Measurements from ENCODE around the gene KRT35. TPM values are rescaled to one million over a fixed set of nuclear protein-coding genes. Genes with fewer than 3 reads are reported as not detected.

KRT35 gene
- polyA plus RNA-seq, 3 donors from 2014 or later: not detected

DNA sequence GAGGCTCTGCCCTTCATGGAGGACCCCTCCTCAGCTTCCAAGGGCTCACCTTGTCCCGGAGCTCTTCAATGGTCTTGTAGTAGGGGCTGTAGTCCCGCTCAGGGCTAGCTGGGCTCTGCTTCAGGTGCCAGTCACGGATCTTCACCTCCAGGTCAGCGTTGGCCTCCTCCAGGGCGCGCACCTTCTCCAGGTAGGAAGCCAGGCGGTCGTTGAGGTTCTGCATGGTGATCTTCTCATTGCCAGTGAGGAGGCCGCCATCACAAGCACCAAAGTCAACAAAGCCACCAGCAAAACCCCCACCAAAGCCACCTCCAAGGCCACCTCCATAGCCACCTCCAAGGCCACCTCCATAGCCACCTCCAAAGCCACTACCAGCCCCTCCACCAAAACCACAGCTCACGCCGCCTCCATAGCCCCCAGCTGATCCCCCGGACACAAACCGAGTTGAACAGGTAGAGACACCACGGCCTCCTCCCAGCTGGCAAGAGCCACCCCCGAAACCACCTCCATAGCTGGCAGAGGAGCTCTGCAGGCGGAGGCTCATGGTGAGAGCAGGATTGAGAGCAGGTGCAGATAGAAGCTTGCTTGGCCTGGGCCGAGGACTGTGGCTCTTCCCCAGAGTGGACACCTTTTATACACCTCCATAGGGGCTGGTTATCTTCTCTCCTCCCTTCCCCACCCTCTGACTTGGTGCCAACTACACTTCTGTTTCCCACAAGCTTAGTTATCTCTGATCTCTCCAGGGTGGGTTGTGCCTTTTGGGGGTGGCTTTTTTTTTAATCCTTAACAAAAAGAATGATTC is 24.3 kb upstream of the KRT35 start, which contains the start of gene KRT13:
TSS of gene KRT13 (minus strand) at position 606 of the 802 bp plus-strand sequence. CDS start at position 544, 62 bp downstream.
- H3K4me1 Mint-ChIP-seq: no peaks in the 10 kb centered on the region
- H3K4me3 Mint-ChIP-seq: no peak within 1 kb of the TSS
- no peak for DNase-seq
- no peak within 1 kb of the TSS for H3K27ac Mint-ChIP-seq
- peaks cover 0 to 5% (median 4%) of the 10 kb centered on the region in 3 donors for H3K27me3 Mint-ChIP-seq (ENCODE audit: low read depth in 3 of 3)
- no peaks in the 10 kb centered on the region for H3K36me3 Mint-ChIP-seq
- no peaks in the 10 kb centered on the region for H3K9me3 Mint-ChIP-seq

DNA sequence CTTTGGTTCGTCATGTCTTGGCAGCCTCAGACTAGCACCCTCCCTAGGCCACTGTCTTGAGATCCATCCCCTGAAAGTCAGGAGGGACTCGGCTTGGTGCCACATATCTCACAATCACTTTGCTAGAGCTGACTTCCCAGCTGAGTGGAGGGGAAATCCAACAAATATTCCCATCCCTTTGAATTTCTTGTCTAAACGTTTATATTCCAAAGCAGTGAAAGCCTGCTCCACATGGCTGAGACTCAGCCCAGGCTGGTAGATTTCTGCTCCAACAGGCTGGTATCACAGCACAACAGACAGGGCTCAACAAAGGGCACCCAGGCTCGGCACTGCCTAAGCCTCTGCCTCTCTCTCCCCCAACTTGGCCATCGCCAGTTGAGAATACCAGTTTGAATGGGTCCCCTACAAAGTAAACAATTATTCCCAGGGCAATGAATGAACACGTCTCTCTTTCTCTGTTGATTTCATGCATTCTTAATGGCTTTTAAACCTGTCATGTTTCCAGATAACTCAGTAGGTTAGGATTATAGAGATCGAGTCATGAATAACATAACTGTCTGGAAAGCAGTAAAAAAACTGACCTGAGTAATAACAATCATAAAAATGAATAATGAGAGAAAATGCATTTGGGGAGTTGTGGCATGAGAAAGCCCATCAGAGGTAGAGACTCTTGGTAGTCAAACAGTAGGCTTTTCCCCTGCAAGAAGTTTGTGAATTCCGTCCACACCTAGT is 23.5 kb upstream of the KRT35 start:
- DNase-seq: no peak
- Mint-ChIP-seq H3K4me1 (no peaks in the 10 kb centered on the region), H3K27me3 (ENCODE audit: low read depth in 3 of 3) (peaks cover 0 to 5% (median 4%) of the 10 kb centered on the region in 3 donors), H3K27ac (no peak overlapping the region), H3K36me3 (no peaks in the 10 kb centered on the region), H3K9me3 (no peaks in the 10 kb centered on the region), H3K4me3 (no peak overlapping the region)

DNA sequence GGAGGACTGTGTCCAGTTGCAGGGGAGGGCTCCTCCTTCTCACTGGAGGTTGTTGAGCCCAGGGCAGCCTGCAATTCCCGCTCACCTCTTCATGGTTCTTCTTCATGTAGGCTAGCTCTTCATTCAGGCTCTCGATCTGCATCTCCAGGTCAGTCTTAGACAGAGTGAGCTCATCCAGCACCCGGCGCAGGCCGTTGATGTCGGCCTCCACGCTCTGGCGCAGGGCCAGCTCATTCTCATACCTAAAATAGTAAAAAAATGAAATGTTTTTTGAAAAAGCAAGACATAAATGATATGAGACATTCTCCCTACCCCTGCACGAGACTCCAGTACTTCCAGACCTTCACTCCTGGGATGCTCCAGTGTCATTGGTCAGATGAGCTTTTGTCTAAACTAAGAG is 22.3 kb upstream of the KRT35 start:
- H3K4me3 Mint-ChIP-seq: no peak overlapping the region
- H3K27me3 Mint-ChIP-seq (ENCODE audit: low read depth in 3 of 3): peaks cover 0 to 5% (median 4%) of the 10 kb centered on the region in 3 donors
- H3K36me3 Mint-ChIP-seq: no peaks in the 10 kb centered on the region
- H3K4me1 Mint-ChIP-seq: no peaks in the 10 kb centered on the region
- no peak overlapping the region for H3K27ac Mint-ChIP-seq
- no peaks in the 10 kb centered on the region for H3K9me3 Mint-ChIP-seq
- DNase-seq: no peak

DNA sequence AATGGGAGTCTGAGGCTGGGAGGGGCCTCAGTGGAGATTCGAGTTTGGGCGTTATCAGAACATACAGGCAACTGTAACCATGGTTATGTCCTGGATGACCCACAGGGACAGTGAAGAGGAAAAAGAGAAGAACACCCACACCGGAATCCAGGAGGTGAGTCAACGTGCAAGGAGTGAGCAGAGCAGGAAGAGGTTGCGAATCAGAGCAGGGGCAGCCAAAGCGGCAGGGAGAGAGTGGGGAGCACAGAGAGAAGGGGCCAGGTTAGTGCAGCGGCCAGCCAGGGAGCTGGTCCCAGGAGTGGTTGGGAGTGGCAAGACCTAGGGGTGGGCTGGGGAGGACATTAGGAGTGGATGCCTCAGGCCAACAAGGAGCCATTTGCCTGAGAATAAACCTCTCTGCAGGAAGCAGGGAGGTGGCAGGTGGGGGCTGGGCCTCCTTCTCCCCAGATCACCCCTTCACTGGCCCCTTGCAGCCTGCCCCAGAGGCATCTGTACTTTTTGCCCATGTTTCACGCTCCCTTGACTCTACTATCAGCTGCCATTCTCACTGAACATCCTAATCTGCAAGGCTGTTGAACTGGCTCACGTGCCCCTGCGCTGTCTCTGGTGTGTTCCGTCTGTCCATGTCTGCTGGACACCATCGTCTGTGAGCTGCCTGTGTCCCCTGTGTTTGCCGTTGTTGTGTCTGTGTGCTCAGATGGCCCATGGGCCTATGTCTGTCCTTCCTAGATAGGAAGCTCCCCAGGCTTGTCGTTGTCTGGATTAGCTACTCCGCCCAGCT is 19.4 kb upstream of the KRT35 start:
- DNase-seq: no peak
- H3K27me3 Mint-ChIP-seq (ENCODE audit: low read depth in 3 of 3): peaks cover 0 to 7% (median 0%) of the 10 kb centered on the region in 3 donors
- H3K9me3 Mint-ChIP-seq: no peaks in the 10 kb centered on the region
- peaks cover 0 to 2% of the 10 kb centered on the region in 2 donors for H3K4me1 Mint-ChIP-seq
- H3K27ac Mint-ChIP-seq: no peak overlapping the region
- H3K4me3 Mint-ChIP-seq: no peak overlapping the region
- no peaks in the 10 kb centered on the region for H3K36me3 Mint-ChIP-seq

GRCh38 chr17:41499714-41500113 is 18.8 kb upstream of the KRT35 start:
- Mint-ChIP-seq H3K27me3 (ENCODE audit: low read depth in 3 of 3) (peaks cover 0 to 4% (median 0%) of the 10 kb centered on the region in 3 donors), H3K9me3 (no peaks in the 10 kb centered on the region), H3K4me1 (peaks cover 0 to 2% of the 10 kb centered on the region in 2 donors), H3K27ac (no peak overlapping the region), H3K4me3 (no peak overlapping the region), H3K36me3 (no peaks in the 10 kb centered on the region)
- no peak for DNase-seq

GRCh38 chr17:41498276-41498675 is 17.3 kb upstream of the KRT35 start:
- Mint-ChIP-seq H3K27ac (no peak overlapping the region), H3K4me1 (peaks cover 0 to 2% of the 10 kb centered on the region in 2 donors), H3K4me3 (no peak overlapping the region), H3K36me3 (no peaks in the 10 kb centered on the region), H3K9me3 (no peaks in the 10 kb centered on the region), H3K27me3 (ENCODE audit: low read depth in 3 of 3) (peaks cover 0 to 4% (median 1%) of the 10 kb centered on the region in 3 donors)
- DNase-seq: no peak

GRCh38 chr17:41496803-41497484 is 16.0 kb upstream of the KRT35 start:
- Mint-ChIP-seq H3K27me3 (ENCODE audit: low read depth in 3 of 3) (peaks cover 0 to 5% (median 4%) of the 10 kb centered on the region in 3 donors), H3K4me3 (no peak overlapping the region), H3K27ac (no peak overlapping the region), H3K36me3 (no peaks in the 10 kb centered on the region), H3K9me3 (no peaks in the 10 kb centered on the region), H3K4me1 (peaks cover 0 to 2% of the 10 kb centered on the region in 2 donors)
- DNase-seq: peak; percentile 12 to 18 (median 14)

DNA sequence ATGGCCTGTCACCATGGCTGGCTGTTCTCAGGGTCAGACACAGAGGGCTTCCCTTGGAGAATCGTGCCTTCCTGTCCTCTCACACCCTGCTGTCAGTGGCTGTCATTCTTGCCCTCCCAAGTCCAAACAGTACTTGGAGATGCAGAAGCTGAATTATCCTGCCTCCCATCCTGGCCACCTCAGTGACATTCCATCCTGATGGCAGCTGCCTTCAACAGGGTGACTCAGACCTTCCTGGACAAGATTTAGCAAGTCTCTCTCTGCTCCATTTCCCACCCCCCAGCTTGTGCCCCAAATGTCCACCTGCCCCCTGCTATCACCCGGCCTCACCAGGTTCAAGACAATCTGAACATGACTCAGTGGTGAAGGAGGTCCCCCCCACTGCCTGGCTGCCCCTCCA is 13.6 kb upstream of the KRT35 start:
- H3K27ac Mint-ChIP-seq: no peak overlapping the region
- peaks cover 0 to 2% of the 10 kb centered on the region in 2 donors for H3K4me1 Mint-ChIP-seq
- no peaks in the 10 kb centered on the region for H3K9me3 Mint-ChIP-seq
- no peak overlapping the region for H3K4me3 Mint-ChIP-seq
- H3K36me3 Mint-ChIP-seq: no peaks in the 10 kb centered on the region
- H3K27me3 Mint-ChIP-seq (ENCODE audit: low read depth in 3 of 3): peaks cover 2 to 9% (median 4%) of the 10 kb centered on the region in 3 donors
- no peak for DNase-seq

- Mint-ChIP-seq H3K27ac (no peak overlapping the region), H3K9me3 (no peaks in the 10 kb centered on the region), H3K4me1 (peaks cover 0 to 2% of the 10 kb centered on the region in 2 donors), H3K27me3 (ENCODE audit: low read depth in 3 of 3) (peaks cover 3 to 9% (median 4%) of the 10 kb centered on the region in 3 donors), H3K4me3 (no peak overlapping the region), H3K36me3 (no peaks in the 10 kb centered on the region)
- no peak for DNase-seq
These were observed 11.8 kb upstream of the KRT35 start for GRCh38 chr17:41492771-41493170.

DNA sequence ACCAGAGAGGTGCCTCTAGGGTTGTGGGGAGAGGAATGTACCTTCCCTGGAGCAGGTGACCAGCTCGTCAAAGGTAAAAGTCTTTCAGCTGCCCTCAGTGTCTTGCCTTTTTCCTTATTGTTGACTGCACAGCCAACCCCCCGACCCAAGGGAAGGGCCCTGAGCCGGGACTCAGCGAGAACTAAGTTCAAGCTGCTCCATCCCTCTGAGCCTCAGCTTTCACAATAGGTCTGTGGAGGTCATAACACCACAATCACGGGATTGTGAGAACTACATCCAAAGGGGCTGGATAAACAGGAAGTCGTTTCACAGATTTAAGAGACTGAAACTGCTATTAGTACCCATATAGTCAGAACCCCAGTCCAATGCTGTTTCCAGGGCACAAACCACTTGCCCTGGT is 11.4 kb upstream of the KRT35 start:
- H3K4me3 Mint-ChIP-seq: no peak overlapping the region

GRCh38 chr17:41491476-41491875 is 10.5 kb upstream of the KRT35 start:
- no peak for DNase-seq
- H3K27ac Mint-ChIP-seq: no peak overlapping the region
- H3K36me3 Mint-ChIP-seq: no peaks in the 10 kb centered on the region
- peaks cover 3 to 9% (median 4%) of the 10 kb centered on the region in 3 donors for H3K27me3 Mint-ChIP-seq (ENCODE audit: low read depth in 3 of 3)
- H3K4me1 Mint-ChIP-seq: no peaks in the 10 kb centered on the region
- H3K4me3 Mint-ChIP-seq: no peak overlapping the region
- no peaks in the 10 kb centered on the region for H3K9me3 Mint-ChIP-seq

More for the DNA sequence above, 11.4 kb upstream of the KRT35 start:
- no peaks in the 10 kb centered on the region for H3K9me3 Mint-ChIP-seq
- DNase-seq: no peak
- H3K4me1 Mint-ChIP-seq: peaks cover 0 to 2% of the 10 kb centered on the region in 2 donors
- H3K27me3 Mint-ChIP-seq (ENCODE audit: low read depth in 3 of 3): peaks cover 3 to 9% (median 4%) of the 10 kb centered on the region in 3 donors
- no peaks in the 10 kb centered on the region for H3K36me3 Mint-ChIP-seq
- H3K27ac Mint-ChIP-seq: no peak overlapping the region

GRCh38 chr17:41490000-41490990 is 9.3 kb upstream of the KRT35 start:
- H3K4me1 Mint-ChIP-seq: no peaks in the 10 kb centered on the region
- DNase-seq: no peak
- H3K36me3 Mint-ChIP-seq: no peaks in the 10 kb centered on the region
- no peak overlapping the region for H3K27ac Mint-ChIP-seq
- H3K9me3 Mint-ChIP-seq: no peaks in the 10 kb centered on the region
- H3K4me3 Mint-ChIP-seq: no peak overlapping the region
- H3K27me3 Mint-ChIP-seq (ENCODE audit: low read depth in 3 of 3): peaks cover 2 to 11% (median 6%) of the 10 kb centered on the region in 3 donors

All from immature natural killer cell (primary cell).